K562 (cell line): ENCODE data around the gene OR2M4. TPM values are rescaled to one million over a fixed set of nuclear protein-coding genes. Genes with fewer than 3 reads are reported as not detected.
A peak's percentile ranks its signal among the peaks of the same experiment; 100 is the strongest.
"Not testable (repeated sequence)": the region's sequence is repeated elsewhere in the genome, so short reads cannot be mapped to it uniquely, and the experiment has no call there.

Experiments used
- ATAC-seq: fragments of 200-7000 bp; cut with Tn5 transposase; 3 replicates; pipeline ENCODE4 v1.9.1; 2020; ENCODE audit warnings: moderate library complexity
- BruUV-seq: library from RNA; stranded (reverse); fragments of 400-500 nt; replicated peaks from 2 replicates; lab custom pipeline; 2021; lab: Mats Ljungman, UMichigan
- CTCF ChIA-PET: fragments of 300-600 bp; formaldehyde crosslinking; extraction: SDS; loops from one replicate; lab custom pipeline; 2021; ENCODE audit warnings: low intra/inter-chr PET ratio; lab: Yijun Ruan, JAX
- POLR2A ChIA-PET: fragments of 300-600, 350-650 bp; sonication (Branson Sonifier 250); formaldehyde crosslinking; extraction: SDS; loops from one replicate; lab custom pipeline; 2021; ENCODE audit warnings: antibody characterized with exemption, inconsistent platforms; lab: Yijun Ruan, JAX
- DNase-seq, 4 experiments: peaks; one replicate each; pipeline versions ENCODE4 v3.0.0 to v3.0.0-alpha.2; 2011 to 2018; ENCODE audit warnings: low spot score in 3 of 4, mixed read lengths in 3 of 4; ENCODE audit errors: extremely low read depth in 1 of 4
- FAIRE-seq: peaks from 2 replicates; lab custom pipeline; 2011; peaks lifted over from hg19 to GRCh38; lab: Jason Lieb, UNC
- H2AFZ ChIP-seq: 2 replicates; pipeline ENCODE4 v1.6.0; 2011; ENCODE audit warnings: low read depth, low read length, control low read depth, inconsistent platforms
- H3K27ac ChIP-seq: fragments of 200-600 bp; 3 replicates; pipeline ENCODE4 v1.8.0; 2011; ENCODE audit warnings: low read depth, mild to moderate bottlenecking, control low read depth, inconsistent platforms, low read length, moderate library complexity, mixed read lengths; ENCODE audit errors: extremely low read depth
- H3K27me3 ChIP-seq, 2 experiments: fragments of 300-600 bp in 1 of 2; 2 replicates in 1 of 2; 3 replicates in 1 of 2; pipeline versions ENCODE4 v1.6.0 to v1.8.0; 2011; ENCODE audit warnings: inconsistent platforms in 2 of 2, low read length in 2 of 2, mild to moderate bottlenecking in 1 of 2, mixed read lengths in 1 of 2, moderate library complexity in 1 of 2; ENCODE audit not compliant: control insufficient read depth in 2 of 2, insufficient read depth in 2 of 2
- H3K36me3 ChIP-seq: fragments of 300-600 bp; 3 replicates; pipeline ENCODE4 v1.8.0; 2011; ENCODE audit warnings: mild to moderate bottlenecking, low read length, inconsistent platforms; ENCODE audit not compliant: control insufficient read depth, insufficient read depth
- H3K4me1 ChIP-seq, 2 experiments: fragments of 200-600 bp in 1 of 2; replicated peaks in 1 of 2; 2 replicates in 1 of 2; 3 replicates in 1 of 2; pipeline versions ENCODE4 v1.5.1 to v1.8.0; 2011; ENCODE audit warnings: inconsistent platforms in 2 of 2, low read length in 2 of 2, mild to moderate bottlenecking in 1 of 2, mixed read lengths in 1 of 2, moderate library complexity in 1 of 2; ENCODE audit not compliant: control insufficient read depth in 2 of 2, insufficient read depth in 2 of 2
- H3K4me2 ChIP-seq: 2 replicates; pipeline ENCODE4 v1.6.1; 2011; ENCODE audit warnings: low read length, control low read depth, inconsistent platforms, mixed read lengths; ENCODE audit not compliant: insufficient read depth
- H3K4me3 ChIP-seq: fragments of 200-600 bp; sonication (generic), shearing (Covaris generic); 2 replicates; pipeline ENCODE4 v1.5.1; 2016; ENCODE audit warnings: control low read depth, inconsistent platforms
- H3K79me2 ChIP-seq: fragments of 200-600 bp; 3 replicates; pipeline ENCODE4 v1.8.0; 2011; ENCODE audit warnings: low read length, inconsistent platforms; ENCODE audit not compliant: control insufficient read depth, insufficient read depth
- H3K9ac ChIP-seq, 2 experiments: 2 replicates each; pipeline versions ENCODE4 v1.6.0 to v1.6.1; 2011; ENCODE audit warnings: low read depth in 2 of 2, low read length in 2 of 2, control low read depth in 1 of 2, inconsistent platforms in 1 of 2, mild to moderate bottlenecking in 1 of 2, mixed read lengths in 1 of 2; ENCODE audit not compliant: insufficient read depth in 1 of 2
- H3K9me1 ChIP-seq: one replicate; pipeline ENCODE4 v1.6.0; 2011; ENCODE audit warnings: inconsistent platforms, mild to moderate bottlenecking, low read length, moderate library complexity; ENCODE audit not compliant: control insufficient read depth, insufficient read depth
- H3K9me3 ChIP-seq: replicated peaks from 2 replicates; pipeline ENCODE4 v1.5.1; 2011; ENCODE audit warnings: low read depth, low read length, inconsistent platforms; ENCODE audit not compliant: control insufficient read depth, insufficient read depth
- H4K20me1 ChIP-seq: replicated peaks from 2 replicates; pipeline ENCODE4 v1.6.1; 2011; ENCODE audit warnings: low read length, inconsistent platforms, mixed read lengths; ENCODE audit not compliant: control insufficient read depth, insufficient read depth
- IRF2 ChIP-seq: sonication (generic); formaldehyde crosslinking; IDR thresholded peaks from 2 replicates; pipeline ENCODE4 v1.8.1; 2022; ENCODE audit warnings: mild to moderate bottlenecking, missing genetic modification reagents
- JUNB ChIP-seq: fragments of 450-650 bp; formaldehyde crosslinking; conservative IDR thresholded peaks from 2 replicates; pipeline ENCODE4 v1.4.0; 2020; ENCODE audit warnings: mild to moderate bottlenecking
- LEF1 ChIP-seq: fragments of 450-650 bp; IDR thresholded peaks from 2 replicates; pipeline ENCODE4 v1.6.1; 2016; ENCODE audit warnings: mild to moderate bottlenecking
- NFXL1 ChIP-seq: fragments of 450-650 bp; formaldehyde crosslinking; IDR thresholded peaks from 2 replicates; pipeline ENCODE4 v1.4.0; 2021; ENCODE audit warnings: mild to moderate bottlenecking
- POU5F1 ChIP-seq: fragments of 150-350 bp; IDR thresholded peaks from 2 replicates; pipeline ENCODE4 v1.6.1; 2014; ENCODE audit warnings: borderline replicate concordance, low read length, low read depth, mild to moderate bottlenecking; ENCODE audit not compliant: partially characterized antibody
- TFAM ChIP-seq: fragments of 250-450 bp; sonication (Bioruptor Pico); conservative IDR thresholded peaks from 2 replicates; pipeline ENCODE4 v1.5.0; 2021; ENCODE audit warnings: mild to moderate bottlenecking, moderate library complexity
- ZNF224 ChIP-seq: sonication (generic); formaldehyde crosslinking; IDR thresholded peaks from 2 replicates; pipeline ENCODE4 v1.8.0; 2022; ENCODE audit warnings: mild to moderate bottlenecking, missing genetic modification reagents
- ZNF23 ChIP-seq: fragments of 250-450 bp; sonication (Bioruptor Pico); IDR thresholded peaks from 2 replicates; pipeline ENCODE4 v1.4.0; 2020; ENCODE audit warnings: mild to moderate bottlenecking
- ZNF324 ChIP-seq: fragments of 250-450 bp; sonication (Bioruptor Pico); IDR thresholded peaks from 2 replicates; pipeline ENCODE4 v1.4.0; 2020; ENCODE audit warnings: mild to moderate bottlenecking
- ZNF76 ChIP-seq: fragments of 250-450 bp; sonication (Bioruptor Pico); IDR thresholded peaks from 2 replicates; pipeline ENCODE4 v1.4.0; 2020; ENCODE audit warnings: mild to moderate bottlenecking, moderate library complexity, borderline replicate concordance
- WGBS: fragments of 100-300 bp; shearing (Covaris generic); methylation state at CpG from one replicate; pipeline ENCODE4 v1.1.6; 2016; ENCODE audit warnings: low coverage, mixed read lengths; ENCODE audit not compliant: insufficient coverage; ENCODE audit errors: missing lambda C conversion rate; 5-methylcytosine and 5-hydroxymethylcytosine counted together
- in situ Hi-C: fragments of 300-500 bp; cut with MboI; formaldehyde crosslinking; loops from 4 replicates; pipeline ENCODE4 v1.15.0; 2018; ENCODE audit warnings: inconsistent platforms, mixed read lengths
- intact Hi-C: fragments of 100-400 bp; cut with micrococcal nuclease; formaldehyde crosslinking; loops from 2 replicates; pipeline ENCODE4 v1.14.2; 2022
- polyA plus RNA-seq, 8 experiments: library from polyadenylated mRNA; depleted of rRNA in 4 of 8; stranded (reverse) in 5 of 8; unstranded in 3 of 8; fragments of >200 nt; fragmentation: Nextera tagmentation in 2 of 8; fragmentation: Illumina TruSeq in 1 of 8; extraction: Ambion mirVana in 2 of 8; extraction: Trizol in 1 of 8; gene quantifications; 2 replicates each; pipeline versions ENCODE4 v1.2.1 to v1.2.3, GENCODE V29; 2011 to 2014; ENCODE audit warnings: inconsistent platforms in 1 of 8, missing spikeins in 1 of 8
- total RNA-seq, 7 experiments: library from RNA; depleted of rRNA in 6 of 7; stranded (reverse); fragments of >200 nt in 6 of 7; fragmentation: Illumina TruSeq in 2 of 7; extraction: Trizol in 2 of 7; gene quantifications; 2 replicates each; pipeline versions ENCODE4 v1.2.1 to v1.2.3, GENCODE V29; 2011 to 2021; ENCODE audit warnings: low replicate concordance in 1 of 7

The OR2M4 gene
- total and polyA plus RNA-seq, 9 of the 15 experiments (the other 6 are each of a cell fraction or from before 2014, with no cell fraction given), result not detected

DNA sequence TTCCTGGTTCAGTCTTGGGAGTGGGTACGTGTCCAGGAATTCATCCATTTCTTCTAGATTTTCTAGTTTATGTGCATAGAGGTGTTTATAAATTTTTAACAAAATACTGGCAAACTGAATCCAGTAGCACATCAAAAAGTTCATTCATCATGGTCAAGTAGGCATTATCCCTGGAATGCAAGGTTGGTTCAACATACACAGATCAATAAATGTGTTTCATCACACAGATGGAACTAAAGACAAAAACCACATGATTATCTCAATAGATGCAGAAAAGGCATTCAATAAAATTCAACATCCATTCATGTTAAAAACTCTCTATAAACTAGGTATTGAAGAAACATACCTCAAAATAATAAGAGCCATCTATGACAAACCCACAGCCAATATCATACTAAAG is 28.1 kb downstream of the OR2M4 start:
- H3K36me3 ChIP-seq, H3K27me3 ChIP-seq, in situ Hi-C loops, H3K9me1 ChIP-seq, H3K79me2 ChIP-seq, H3K4me2 ChIP-seq, H4K20me1 ChIP-seq, FAIRE-seq, H3K9me3 ChIP-seq, H3K27ac ChIP-seq, H2AFZ ChIP-seq, H3K4me3 ChIP-seq, ATAC-seq, H3K9ac ChIP-seq, CTCF ChIA-PET, DNase-seq, intact Hi-C loops, POLR2A ChIA-PET, H3K4me1 ChIP-seq, BruUV-seq: not testable (repeated sequence)
- 0% methylated on average over 1 of the region's 1 CpG for WGBS
- TF ChIP-seq ZNF324 (CRISPR knock-in tag), result peak; percentile 98

DNA sequence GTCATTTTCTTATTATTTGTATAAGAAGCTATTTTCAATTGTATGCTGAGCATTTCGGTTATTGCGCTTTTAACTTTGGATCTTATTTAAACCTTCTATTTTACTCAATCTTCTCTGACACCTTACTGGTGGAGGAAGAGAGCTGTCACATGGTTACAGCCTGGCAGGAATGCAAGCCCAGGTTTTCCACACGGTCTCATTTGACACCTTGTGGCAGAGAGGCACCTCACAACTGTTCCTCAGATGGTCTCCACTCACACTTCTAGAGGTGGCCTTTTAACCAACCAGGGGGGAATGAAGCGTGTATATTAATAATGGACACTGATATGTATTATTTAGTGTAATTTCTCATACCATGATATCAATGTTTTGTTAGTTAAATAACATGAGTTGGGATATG is 37.0 kb downstream of the OR2M4 start:
- intact Hi-C loops (no loop called here), in situ Hi-C loops (no loop called here)
- H3K9ac ChIP-seq, result no peak overlapping the region
- no peaks in the 10 kb centered on the region for H3K4me1 ChIP-seq
- H3K27ac ChIP-seq, result no peak overlapping the region
- H2AFZ ChIP-seq, result no peak overlapping the region
- no TSS peak for BruUV-seq
- no peak for ATAC-seq
- no peak for TF ChIP-seq JUNB (CRISPR knock-in tag)
- TF ChIP-seq LEF1, result no peak
- no peak for TF ChIP-seq IRF2 (CRISPR knock-in tag)
- no peak for TF ChIP-seq NFXL1 (CRISPR knock-in tag)
- TF ChIP-seq ZNF76 (CRISPR knock-in tag), result no peak
- no peak for TF ChIP-seq ZNF224 (CRISPR knock-in tag)
- no peak for TF ChIP-seq POU5F1
- TF ChIP-seq ZNF23 (CRISPR knock-in tag), result no peak
- no peak for TF ChIP-seq TFAM (CRISPR knock-in tag)
- H3K36me3 ChIP-seq, result no peaks in the 10 kb centered on the region
- no peaks in the 10 kb centered on the region for H3K79me2 ChIP-seq
- DNase-seq, result no peak
- CTCF ChIA-PET, result no interaction called here
- H3K4me2 ChIP-seq, result no peak overlapping the region
- WGBS, result 0% methylated on average over 4 of the region's 4 CpGs
- H3K4me3 ChIP-seq, result no peak overlapping the region
- FAIRE-seq, result no peak
- H4K20me1 ChIP-seq, result no peaks in the 10 kb centered on the region
- POLR2A ChIA-PET, result no interaction called here
- no peaks in the 10 kb centered on the region for H3K9me1 ChIP-seq
- H3K9me3 ChIP-seq, result no peaks in the 10 kb centered on the region
- no peaks in the 10 kb centered on the region for H3K27me3 ChIP-seq

DNA sequence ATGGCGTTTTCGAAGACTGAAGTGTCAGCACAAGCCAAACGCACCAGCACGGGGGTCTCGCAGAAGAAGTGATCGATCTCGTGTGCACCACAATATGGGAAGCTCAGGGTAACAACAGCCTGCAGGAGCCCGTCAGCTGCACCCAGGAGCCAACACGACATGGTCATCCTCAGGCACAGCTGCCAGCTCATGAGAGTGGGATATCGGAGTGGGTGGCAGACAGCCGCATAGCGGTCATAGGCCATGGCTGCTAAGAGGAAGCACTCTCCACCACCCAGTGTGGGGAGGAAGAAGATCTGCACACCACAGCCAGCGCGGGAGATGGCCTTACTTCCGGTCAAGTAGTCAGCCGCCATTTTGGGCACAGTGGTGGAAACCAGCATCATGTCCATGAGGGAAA is 42.0 kb downstream of the OR2M4 start:
- H3K9me3 ChIP-seq, H3K4me3 ChIP-seq, H3K4me1 ChIP-seq, H3K4me2 ChIP-seq, FAIRE-seq, H3K9me1 ChIP-seq, H3K36me3 ChIP-seq, H4K20me1 ChIP-seq, POLR2A ChIA-PET, in situ Hi-C loops, intact Hi-C loops, H2AFZ ChIP-seq, H3K27ac ChIP-seq, H3K27me3 ChIP-seq, H3K79me2 ChIP-seq, H3K9ac ChIP-seq, CTCF ChIA-PET, DNase-seq, BruUV-seq: not testable (repeated sequence)
- peak; percentile 25; the same call in 2 of the 3 replicates for ATAC-seq
- 15% methylated on average over 7 of the region's 16 CpGs for WGBS
